ENCODE data around the gene ACOXL. TPM values are rescaled to one million over a fixed set of nuclear protein-coding genes. Genes with fewer than 3 reads are reported as not detected.

The ACOXL gene
- total RNA-seq, 3 donors from 2014 or later (not counting 1 experiment from before 2014, with no cell fraction given), result not detected

GRCh38 chr2:110785439-110785838 lies 53.1 kb downstream of the ACOXL start:
- DNase-seq, result no peak
- intact Hi-C loops (cut with micrococcal nuclease), result no loop called here
- no peaks in the 10 kb centered on the region for H3K4me1 Mint-ChIP-seq
- H3K27me3 Mint-ChIP-seq (ENCODE audit: low read depth in 2 of 2), result peaks cover 37 to 50% of the 10 kb centered on the region in 2 donors
- Histone ChIP-seq H3K27ac (ENCODE audit: low read length) (no peak overlapping the region), H3K4me1 (ENCODE audit: control insufficient read depth, insufficient read depth, low read length) (no peaks in the 10 kb centered on the region), H3K4me3 (ENCODE audit: low read length) (no peak overlapping the region), H3K9me3 (ENCODE audit: control insufficient read depth, insufficient read depth, low read length) (no peaks in the 10 kb centered on the region), H3K36me3 (ENCODE audit: control insufficient read depth, insufficient read depth, low read length) (no peaks in the 10 kb centered on the region), H3K27me3 (ENCODE audit: control insufficient read depth, insufficient read depth, low read length) (no peaks in the 10 kb centered on the region)
- TF ChIP-seq CTCF (IDR thresholded peaks at IDR 0.05), result no peak
- H3K4me3 Mint-ChIP-seq, result no peak overlapping the region
- H3K36me3 Mint-ChIP-seq, result no peaks in the 10 kb centered on the region
- ATAC-seq, result no peak
- 93% methylated on average over 2 of the region's 2 CpGs for WGBS (ENCODE audit: insufficient coverage)
- no peak overlapping the region for H3K27ac Mint-ChIP-seq
- H3K9me3 Mint-ChIP-seq, result no peaks in the 10 kb centered on the region

GRCh38 chr2:110788976-110789375 lies 56.6 kb downstream of the ACOXL start:
- Mint-ChIP-seq H3K27ac (no peak overlapping the region), H3K4me1 (no peaks in the 10 kb centered on the region), H3K27me3 (ENCODE audit: low read depth in 2 of 2) (peaks cover 25 to 52% of the 10 kb centered on the region in 2 donors), H3K9me3 (no peaks in the 10 kb centered on the region), H3K36me3 (no peaks in the 10 kb centered on the region), H3K4me3 (no peak overlapping the region)
- intact Hi-C loops (cut with micrococcal nuclease), result no loop called here
- WGBS (ENCODE audit: insufficient coverage), result 87% methylated on average over 2 of the region's 2 CpGs
- DNase-seq (no peak), ATAC-seq (no peak)
- no peak overlapping the region for H3K4me3 ChIP-seq (ENCODE audit: low read length)
- TF ChIP-seq CTCF (IDR thresholded peaks at IDR 0.05), result no peak
- H3K36me3 ChIP-seq (ENCODE audit: control insufficient read depth, insufficient read depth, low read length), result no peaks in the 10 kb centered on the region
- H3K27ac ChIP-seq (ENCODE audit: low read length), result no peak overlapping the region
- no peaks in the 10 kb centered on the region for H3K27me3 ChIP-seq (ENCODE audit: control insufficient read depth, insufficient read depth, low read length)
- H3K4me1 ChIP-seq (ENCODE audit: control insufficient read depth, insufficient read depth, low read length), result peaks cover 3% of the 10 kb centered on the region
- H3K9me3 ChIP-seq (ENCODE audit: control insufficient read depth, insufficient read depth, low read length), result no peaks in the 10 kb centered on the region

GRCh38 chr2:110789706-110790105 lies 57.3 kb downstream of the ACOXL start:
- peaks cover 3% of the 10 kb centered on the region for H3K4me1 ChIP-seq (ENCODE audit: control insufficient read depth, insufficient read depth, low read length)
- H3K9me3 ChIP-seq (ENCODE audit: control insufficient read depth, insufficient read depth, low read length), result no peaks in the 10 kb centered on the region
- Mint-ChIP-seq H3K27ac (no peak overlapping the region), H3K4me3 (no peak overlapping the region), H3K4me1 (no peaks in the 10 kb centered on the region), H3K9me3 (no peaks in the 10 kb centered on the region), H3K36me3 (no peaks in the 10 kb centered on the region), H3K27me3 (ENCODE audit: low read depth in 2 of 2) (peaks cover 26 to 51% of the 10 kb centered on the region in 2 donors)
- H3K27me3 ChIP-seq (ENCODE audit: control insufficient read depth, insufficient read depth, low read length), result no peaks in the 10 kb centered on the region
- no peak overlapping the region for H3K27ac ChIP-seq (ENCODE audit: low read length)
- intact Hi-C loops (cut with micrococcal nuclease), result no loop called here
- H3K4me3 ChIP-seq (ENCODE audit: low read length), result no peak overlapping the region
- WGBS (ENCODE audit: insufficient coverage), result 94% methylated on average over 4 of the region's 4 CpGs
- no peak for TF ChIP-seq CTCF (IDR thresholded peaks at IDR 0.05)
- H3K36me3 ChIP-seq (ENCODE audit: control insufficient read depth, insufficient read depth, low read length), result no peaks in the 10 kb centered on the region
- ATAC-seq, result no peak
- no peak for DNase-seq

GRCh38 chr2:110790907-110791306 lies 58.5 kb downstream of the ACOXL start:
- peaks cover 3% of the 10 kb centered on the region for H3K4me1 ChIP-seq (ENCODE audit: control insufficient read depth, insufficient read depth, low read length)
- Mint-ChIP-seq H3K4me1 (no peaks in the 10 kb centered on the region), H3K4me3 (no peak overlapping the region), H3K27me3 (ENCODE audit: low read depth in 2 of 2) (peaks cover 29 to 57% of the 10 kb centered on the region in 2 donors), H3K36me3 (no peaks in the 10 kb centered on the region), H3K9me3 (no peaks in the 10 kb centered on the region), H3K27ac (no peak overlapping the region)
- peaks cover 2% of the 10 kb centered on the region for H3K27me3 ChIP-seq (ENCODE audit: control insufficient read depth, insufficient read depth, low read length)
- intact Hi-C loops (cut with micrococcal nuclease), result no loop called here
- DNase-seq (no peak), ATAC-seq (no peak)
- H3K9me3 ChIP-seq (ENCODE audit: control insufficient read depth, insufficient read depth, low read length), result no peaks in the 10 kb centered on the region
- no peak overlapping the region for H3K4me3 ChIP-seq (ENCODE audit: low read length)
- no peaks in the 10 kb centered on the region for H3K36me3 ChIP-seq (ENCODE audit: control insufficient read depth, insufficient read depth, low read length)
- TF ChIP-seq CTCF (IDR thresholded peaks at IDR 0.05), result no peak
- H3K27ac ChIP-seq (ENCODE audit: low read length), result no peak overlapping the region

All from natural killer cell (primary cell).